Adrenal gland (tissue), 5 donors: ENCODE measurements around the gene ST7.

ENCODE experiments used
- CTCF ChIP-seq, 6 experiments: fragments of 450-650 bp in 4 of 6; fragments of 200-600 bp in 2 of 6; sonication (generic) in 1 of 6; IDR thresholded peaks; 1 replicate in 5 of 6; 2 replicates in 1 of 6; pipeline versions ENCODE4 v1.5.1 to v1.8.0; 2016 to 2021; ENCODE audit warnings: antibody characterized with exemption in 6 of 6, mild to moderate bottlenecking in 2 of 6, moderate library complexity in 1 of 6
- POLR2A ChIP-seq, 2 donors: fragments of 450-650 bp; IDR thresholded peaks; one replicate each; pipeline ENCODE4 v1.6.1; 2017; ENCODE audit warnings: antibody characterized with exemption in 2 of 2, mild to moderate bottlenecking in 2 of 2, moderate library complexity in 1 of 2
- donor health status: DM: no; HTN: no; CAD: no.

GRCh38 chr7:116967983-116968382, 14.7 kb downstream of the ST7 start:
- TF ChIP-seq POLR2A (IDR thresholded peaks at IDR 0.05): no peak
- TF ChIP-seq CTCF (IDR thresholded peaks at IDR 0.05): no peak
